Measurements from ENCODE around the gene FAM13B. TPM values are rescaled to one million over a fixed set of nuclear protein-coding genes. Genes with fewer than 3 reads are reported as not detected.

Gene FAM13B
- total RNA-seq, 1 experiment from 2014 or later, result 13.6 TPM

DNA sequence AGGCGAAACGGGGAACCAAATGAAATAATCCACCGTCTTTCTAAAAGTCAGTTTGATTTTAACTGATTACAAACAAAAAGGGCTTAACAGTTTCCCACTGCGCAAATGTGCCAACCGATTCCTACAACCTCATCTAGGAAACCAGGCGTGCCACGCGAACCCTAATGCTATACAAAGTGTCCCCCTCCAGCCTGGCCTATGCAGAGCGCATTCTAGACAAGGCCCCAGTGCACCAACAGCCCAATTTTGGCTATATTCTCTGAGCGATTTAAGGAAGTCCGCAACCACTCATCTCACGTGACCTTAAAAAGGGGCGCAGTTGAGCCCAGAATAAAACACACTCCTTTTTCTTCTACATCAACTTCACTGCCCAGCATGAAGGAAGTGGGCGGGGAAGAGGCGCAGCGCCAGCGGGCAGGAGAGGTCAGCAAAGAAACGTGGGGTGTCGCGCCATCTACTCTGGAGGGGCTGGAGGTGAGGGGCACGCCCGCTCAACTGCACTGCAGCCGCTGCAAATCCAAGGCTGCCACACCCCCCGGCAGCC is 779 bp downstream of the FAM13B start:
- H3K27me3 ChIP-seq (ENCODE audit: insufficient read depth, low read length), result no peaks in the 10 kb centered on the region
- H3K9ac ChIP-seq (ENCODE audit: low read length), result peak overlapping the region; percentile 89
- intact Hi-C loops (cut with micrococcal nuclease), result no loop called here
- RAD21 ChIA-PET (ENCODE audit: low non-redundant PET in 1 of 2, low total read pairs in 2 of 2, uncharacterized antibody in 2 of 2, unreplicated experiment in 2 of 2), result no interaction called here
- CTCF ChIA-PET, result no interaction called here
- H3K27ac ChIP-seq (ENCODE audit: low read depth, low read length), result peak overlapping the region; percentile 99
- 0 out of 6 replicates have a peak, but pooled peaks of 1 of the 3 experiments have one; percentile 5 for TF ChIP-seq CTCF (IDR thresholded peaks at IDR 0.05 in 2 of 3, conservative IDR thresholded peaks at IDR 0.05 in 1 of 3; ENCODE audit: borderline replicate concordance in 1 of 3, insufficient read depth in 1 of 3, low read depth in 2 of 3, low read length in 2 of 3)
- no peak for TF ChIP-seq RAD21 (IDR thresholded peaks at IDR 0.05; ENCODE audit: low read depth)
- DNase-seq (ENCODE audit: low read depth, low spot score), result no peak
- peak; percentile 53 for ATAC-seq
- no peaks in the 10 kb centered on the region for H3K36me3 ChIP-seq (ENCODE audit: control insufficient read depth in 1 of 2, insufficient read depth in 2 of 2, low read length in 2 of 2)
- H2AFZ ChIP-seq (ENCODE audit: low read depth, low read length, poor library complexity, severe bottlenecking), result no peak overlapping the region
- H3K9me2 ChIP-seq (ENCODE audit: insufficient read depth), result no peaks in the 10 kb centered on the region
- H4K20me1 ChIP-seq (ENCODE audit: insufficient read depth), result peaks cover 6% of the 10 kb centered on the region
- H3K4me1 ChIP-seq (ENCODE audit: control insufficient read depth in 1 of 2, insufficient read depth in 2 of 2, low read length in 2 of 2), result peaks cover 14 to 34% of the 10 kb centered on the region in 2 experiments
- peak overlapping the region; percentile 63 to 73 for H3K4me3 ChIP-seq (replicated peaks in 1 of 2; ENCODE audit: low read depth in 1 of 2, low read length in 2 of 2)
- H3K4me2 ChIP-seq (ENCODE audit: low read length), result peak overlapping the region; percentile 95
- no TSS peak for BruUV-seq (replicated peaks)
- no peaks in the 10 kb centered on the region for H3K9me3 ChIP-seq (ENCODE audit: control insufficient read depth in 1 of 2, insufficient read depth in 1 of 2, low read depth in 1 of 2, low read length in 2 of 2)
- H3K79me2 ChIP-seq (ENCODE audit: insufficient read depth, low read length), result peaks cover 55% of the 10 kb centered on the region
- POLR2A ChIA-PET, result no interaction called here

- no peaks in the 10 kb centered on the region for H3K27me3 ChIP-seq (ENCODE audit: insufficient read depth, low read length)
- ChIA-PET POLR2A (no interaction called here), RAD21 (ENCODE audit: low non-redundant PET in 1 of 2, low total read pairs in 2 of 2, uncharacterized antibody in 2 of 2, unreplicated experiment in 2 of 2) (no interaction called here), CTCF (no interaction called here)
- no peaks in the 10 kb centered on the region for H3K9me3 ChIP-seq (ENCODE audit: control insufficient read depth in 1 of 2, insufficient read depth in 1 of 2, low read depth in 1 of 2, low read length in 2 of 2)
- H2AFZ ChIP-seq (ENCODE audit: low read depth, low read length, poor library complexity, severe bottlenecking), result no peak overlapping the region
- peaks cover 77% of the 10 kb centered on the region for H3K79me2 ChIP-seq (ENCODE audit: insufficient read depth, low read length)
- no peaks in the 10 kb centered on the region for H3K9me2 ChIP-seq (ENCODE audit: insufficient read depth)
- no peaks in the 10 kb centered on the region for H3K36me3 ChIP-seq (ENCODE audit: control insufficient read depth in 1 of 2, insufficient read depth in 2 of 2, low read length in 2 of 2)
- H3K4me3 ChIP-seq (replicated peaks in 1 of 2; ENCODE audit: low read depth in 1 of 2, low read length in 2 of 2), result no peak overlapping the region
- H3K9ac ChIP-seq (ENCODE audit: low read length), result no peak overlapping the region
- ATAC-seq (no peak), DNase-seq (ENCODE audit: low read depth, low spot score) (no peak)
- intact Hi-C loops (cut with micrococcal nuclease), result no loop called here
- H4K20me1 ChIP-seq (ENCODE audit: insufficient read depth), result peaks cover 6% of the 10 kb centered on the region
- BruUV-seq (replicated peaks), result no TSS peak
- H3K4me1 ChIP-seq (ENCODE audit: control insufficient read depth in 1 of 2, insufficient read depth in 2 of 2, low read length in 2 of 2), result peaks cover 11 to 33% of the 10 kb centered on the region in 2 experiments
- H3K4me2 ChIP-seq (ENCODE audit: low read length), result no peak overlapping the region
- no peak overlapping the region for H3K27ac ChIP-seq (ENCODE audit: low read depth, low read length)
- TF ChIP-seq TCF7L2 (IDR thresholded peaks at IDR 0.05; ENCODE audit: borderline replicate concordance, extremely low read depth, insufficient read depth, insufficient read length) (no peak), YY1 (IDR thresholded peaks at IDR 0.05; ENCODE audit: extremely low read depth, insufficient replicate concordance, low read depth, low read length) (no peak), EGR1 (IDR thresholded peaks at IDR 0.05; ENCODE audit: low read depth) (no peak), ELF1 (IDR thresholded peaks at IDR 0.05; ENCODE audit: borderline replicate concordance, low read depth) (no peak), RAD21 (IDR thresholded peaks at IDR 0.05; ENCODE audit: low read depth) (no peak), CBX3 (IDR thresholded peaks at IDR 0.05; ENCODE audit: low read depth) (no peak), MAX (IDR thresholded peaks at IDR 0.05) (no peak), SP1 (IDR thresholded peaks at IDR 0.05; ENCODE audit: low read depth) (no peak), POLR2A (IDR thresholded peaks at IDR 0.05; ENCODE audit: borderline replicate concordance, extremely low read depth, insufficient read depth, insufficient read length) (no peak), POLR2AphosphoS5 (IDR thresholded peaks at IDR 0.05; ENCODE audit: low read depth, low read length) (no peak), ZBTB33 (IDR thresholded peaks at IDR 0.05; ENCODE audit: extremely low read depth, insufficient replicate concordance, low read length) (no peak), JUND (IDR thresholded peaks at IDR 0.05) (no peak)
Measured at GRCh38 chr5:138029944-138030343, 2.9 kb downstream of the FAM13B start.
